Chondrocyte (in vitro differentiated cells): Measurements from ENCODE around the gene LRTM2. TPM values are rescaled to one million over a fixed set of nuclear protein-coding genes. Genes with fewer than 3 reads are reported as not detected.

Source experiments
- DNase-seq: peaks from one replicate; pipeline ENCODE4 v3.0.0; 2021; ENCODE audit warnings: mixed read lengths, low spot score
- H3K27ac Mint-ChIP-seq: one replicate; pipeline ENCODE4 v1.8.0; 2021; ENCODE audit warnings: mild to moderate bottlenecking, moderate library complexity, mixed read lengths; ENCODE audit not compliant: unreplicated experiment
- H3K27me3 Mint-ChIP-seq: 2 replicates; pipeline ENCODE4 v1.8.0; 2021; ENCODE audit warnings: low read depth, mixed read lengths
- H3K36me3 Mint-ChIP-seq: 2 replicates; pipeline ENCODE4 v1.8.0; 2021; ENCODE audit warnings: low read depth, mixed read lengths
- H3K4me1 Mint-ChIP-seq: 2 replicates; pipeline ENCODE4 v1.8.0; 2021; ENCODE audit warnings: low read depth, mild to moderate bottlenecking, mixed read lengths
- H3K4me3 Mint-ChIP-seq: one replicate; pipeline ENCODE4 v1.8.0; 2021; ENCODE audit warnings: mild to moderate bottlenecking, moderate library complexity, mixed read lengths; ENCODE audit not compliant: unreplicated experiment
- H3K9me3 Mint-ChIP-seq: 2 replicates; pipeline ENCODE4 v1.8.0; 2021; ENCODE audit warnings: low read depth, mixed read lengths
- total RNA-seq: library from RNA; stranded (reverse); gene quantifications from 3 replicates; pipeline ENCODE4 v1.2.1, GENCODE V29; 2021
- TF ChIP-seq, protein P1 (sequence below): fragments of 200-600 bp; sonication (generic); IDR thresholded peaks from 2 replicates; pipeline ENCODE4 v1.5.0; 2021; ENCODE audit warnings: antibody characterized with exemption, mild to moderate bottlenecking, moderate library complexity

LRTM2 gene
- total RNA-seq, 1 donor from 2014 or later, result not detected

DNA sequence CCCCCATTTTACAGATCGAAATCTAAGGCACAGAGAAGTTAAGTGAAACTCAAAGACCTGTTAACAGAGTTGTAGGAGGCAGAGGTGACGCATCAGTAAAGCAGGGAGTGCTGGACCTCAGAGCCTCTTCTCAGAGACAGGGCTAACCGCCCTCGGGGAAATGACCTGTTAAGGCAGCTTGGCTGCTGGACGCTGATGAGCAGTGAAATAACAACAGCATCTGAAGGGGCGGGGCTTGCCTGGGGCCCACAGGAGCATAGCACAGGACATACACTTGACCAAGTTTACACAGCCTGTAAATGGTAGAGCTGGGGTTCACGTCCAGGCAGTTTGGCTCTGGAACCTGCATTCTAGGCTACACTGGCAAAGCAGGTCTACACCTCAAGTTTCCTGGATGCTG, 39.3 kb downstream of the LRTM2 start:
- DNase-seq, result no peak
- H3K9me3 Mint-ChIP-seq, result no peaks in the 10 kb centered on the region
- no peak overlapping the region for H3K4me3 Mint-ChIP-seq
- no peak overlapping the region for H3K27ac Mint-ChIP-seq
- TF ChIP-seq, protein P1, sequence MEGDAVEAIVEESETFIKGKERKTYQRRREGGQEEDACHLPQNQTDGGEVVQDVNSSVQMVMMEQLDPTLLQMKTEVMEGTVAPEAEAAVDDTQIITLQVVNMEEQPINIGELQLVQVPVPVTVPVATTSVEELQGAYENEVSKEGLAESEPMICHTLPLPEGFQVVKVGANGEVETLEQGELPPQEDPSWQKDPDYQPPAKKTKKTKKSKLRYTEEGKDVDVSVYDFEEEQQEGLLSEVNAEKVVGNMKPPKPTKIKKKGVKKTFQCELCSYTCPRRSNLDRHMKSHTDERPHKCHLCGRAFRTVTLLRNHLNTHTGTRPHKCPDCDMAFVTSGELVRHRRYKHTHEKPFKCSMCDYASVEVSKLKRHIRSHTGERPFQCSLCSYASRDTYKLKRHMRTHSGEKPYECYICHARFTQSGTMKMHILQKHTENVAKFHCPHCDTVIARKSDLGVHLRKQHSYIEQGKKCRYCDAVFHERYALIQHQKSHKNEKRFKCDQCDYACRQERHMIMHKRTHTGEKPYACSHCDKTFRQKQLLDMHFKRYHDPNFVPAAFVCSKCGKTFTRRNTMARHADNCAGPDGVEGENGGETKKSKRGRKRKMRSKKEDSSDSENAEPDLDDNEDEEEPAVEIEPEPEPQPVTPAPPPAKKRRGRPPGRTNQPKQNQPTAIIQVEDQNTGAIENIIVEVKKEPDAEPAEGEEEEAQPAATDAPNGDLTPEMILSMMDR, result no peak
- no peaks in the 10 kb centered on the region for H3K36me3 Mint-ChIP-seq
- peaks cover 7% of the 10 kb centered on the region for H3K4me1 Mint-ChIP-seq
- peaks cover 9% of the 10 kb centered on the region for H3K27me3 Mint-ChIP-seq

GRCh38 chr12:1862973-1863372, 42.6 kb downstream of the LRTM2 start:
- H3K9me3 Mint-ChIP-seq, result peaks cover 2% of the 10 kb centered on the region
- H3K4me3 Mint-ChIP-seq, result no peak overlapping the region
- H3K36me3 Mint-ChIP-seq, result peaks cover 3% of the 10 kb centered on the region
- H3K27ac Mint-ChIP-seq, result no peak overlapping the region
- TF ChIP-seq, protein P1, result no peak
- DNase-seq, result no peak
- peaks cover 7% of the 10 kb centered on the region for H3K4me1 Mint-ChIP-seq
- peaks cover 13% of the 10 kb centered on the region for H3K27me3 Mint-ChIP-seq

DNA sequence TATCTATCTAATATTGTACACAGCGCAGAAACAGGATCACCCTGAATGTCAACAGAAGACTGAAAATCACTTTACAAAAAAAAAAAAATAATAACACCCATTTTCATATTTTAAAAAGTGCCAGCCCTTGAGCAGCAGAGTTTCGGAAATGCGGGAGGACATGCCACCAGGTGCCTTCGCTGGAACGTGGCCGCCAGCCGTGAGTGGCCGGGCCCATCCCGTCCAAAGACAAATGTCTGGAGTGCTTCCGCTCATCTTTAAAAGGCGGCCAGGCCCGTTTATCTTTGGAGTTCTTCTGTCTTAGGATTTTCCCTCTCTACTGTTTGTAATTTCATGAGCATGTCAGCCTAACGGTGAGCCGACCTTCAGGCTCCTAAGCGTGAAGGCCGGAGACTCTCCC, 43.5 kb downstream of the LRTM2 start:
- H3K4me3 Mint-ChIP-seq, result no peak overlapping the region
- TF ChIP-seq, protein P1, result no peak
- peaks cover 3% of the 10 kb centered on the region for H3K36me3 Mint-ChIP-seq
- H3K9me3 Mint-ChIP-seq, result peaks cover 2% of the 10 kb centered on the region
- DNase-seq, result no peak
- H3K4me1 Mint-ChIP-seq, result peaks cover 7% of the 10 kb centered on the region
- no peak overlapping the region for H3K27ac Mint-ChIP-seq
- peaks cover 17% of the 10 kb centered on the region for H3K27me3 Mint-ChIP-seq

- no peak overlapping the region for H3K4me3 Mint-ChIP-seq
- no peak overlapping the region for H3K27ac Mint-ChIP-seq
- TF ChIP-seq, protein P1, result no peak
Measured at GRCh38 chr12:1864456-1864855, 44.1 kb downstream of the LRTM2 start.

GRCh38 chr12:1864867-1865266, 44.5 kb downstream of the LRTM2 start:
- peaks cover 22% of the 10 kb centered on the region for H3K27me3 Mint-ChIP-seq
- H3K36me3 Mint-ChIP-seq, result peaks cover 9% of the 10 kb centered on the region
- DNase-seq, result no peak
- no peak overlapping the region for H3K4me3 Mint-ChIP-seq
- TF ChIP-seq, protein P1, result no peak
- H3K27ac Mint-ChIP-seq, result no peak overlapping the region
- peaks cover 4% of the 10 kb centered on the region for H3K4me1 Mint-ChIP-seq
- H3K9me3 Mint-ChIP-seq, result peaks cover 8% of the 10 kb centered on the region

More at GRCh38 chr12:1864456-1864855, 44.1 kb downstream of the LRTM2 start:
- peaks cover 5% of the 10 kb centered on the region for H3K36me3 Mint-ChIP-seq
- peaks cover 6% of the 10 kb centered on the region for H3K4me1 Mint-ChIP-seq
- DNase-seq, result no peak
- H3K9me3 Mint-ChIP-seq, result peaks cover 4% of the 10 kb centered on the region
- H3K27me3 Mint-ChIP-seq, result peaks cover 18% of the 10 kb centered on the region
